ENCODE data around the gene ADGRA3.

The ADGRA3 gene

DNA sequence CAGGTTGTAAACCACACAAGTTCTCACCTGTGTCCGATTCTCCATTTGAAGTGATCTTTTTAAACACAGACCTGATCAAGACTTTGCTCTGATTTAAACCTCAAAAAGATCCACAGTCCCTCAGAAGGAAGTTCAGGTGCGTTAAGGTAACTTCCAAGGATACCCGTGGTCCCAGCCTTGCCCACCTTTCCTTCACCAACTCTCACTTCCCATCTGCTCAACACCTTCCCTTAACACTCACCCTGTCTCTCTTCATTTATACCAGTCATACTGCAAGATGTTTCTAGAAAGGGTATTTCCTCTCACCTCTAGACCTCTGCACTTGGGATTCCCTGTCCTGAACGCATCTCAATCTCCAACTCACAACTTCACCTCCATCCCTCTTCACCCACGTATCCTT is 49.9 kb downstream of the ADGRA3 start:
- H3K4me3 ChIP-seq (ENCODE audit: low read depth, low read length) = no peak overlapping the region
- no peak for TF ChIP-seq ZNF394 (tag by site-specific recombination; IDR thresholded peaks at IDR 0.05; ENCODE audit: borderline replicate concordance)
- TF ChIP-seq, protein P1, sequence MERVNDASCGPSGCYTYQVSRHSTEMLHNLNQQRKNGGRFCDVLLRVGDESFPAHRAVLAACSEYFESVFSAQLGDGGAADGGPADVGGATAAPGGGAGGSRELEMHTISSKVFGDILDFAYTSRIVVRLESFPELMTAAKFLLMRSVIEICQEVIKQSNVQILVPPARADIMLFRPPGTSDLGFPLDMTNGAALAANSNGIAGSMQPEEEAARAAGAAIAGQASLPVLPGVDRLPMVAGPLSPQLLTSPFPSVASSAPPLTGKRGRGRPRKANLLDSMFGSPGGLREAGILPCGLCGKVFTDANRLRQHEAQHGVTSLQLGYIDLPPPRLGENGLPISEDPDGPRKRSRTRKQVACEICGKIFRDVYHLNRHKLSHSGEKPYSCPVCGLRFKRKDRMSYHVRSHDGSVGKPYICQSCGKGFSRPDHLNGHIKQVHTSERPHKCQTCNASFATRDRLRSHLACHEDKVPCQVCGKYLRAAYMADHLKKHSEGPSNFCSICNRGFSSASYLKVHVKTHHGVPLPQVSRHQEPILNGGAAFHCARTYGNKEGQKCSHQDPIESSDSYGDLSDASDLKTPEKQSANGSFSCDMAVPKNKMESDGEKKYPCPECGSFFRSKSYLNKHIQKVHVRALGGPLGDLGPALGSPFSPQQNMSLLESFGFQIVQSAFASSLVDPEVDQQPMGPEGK (tag by site-specific recombination; IDR thresholded peaks at IDR 0.05) = no peak
- TF ChIP-seq ZNF707 (tag by site-specific recombination; IDR thresholded peaks at IDR 0.05) = no peak
- TF ChIP-seq ZNF169 (tag by site-specific recombination; IDR thresholded peaks at IDR 0.05) = no peak
- TF ChIP-seq ZIC2 (tag by site-specific recombination; IDR thresholded peaks at IDR 0.05) = no peak
- TF ChIP-seq, protein P2, sequence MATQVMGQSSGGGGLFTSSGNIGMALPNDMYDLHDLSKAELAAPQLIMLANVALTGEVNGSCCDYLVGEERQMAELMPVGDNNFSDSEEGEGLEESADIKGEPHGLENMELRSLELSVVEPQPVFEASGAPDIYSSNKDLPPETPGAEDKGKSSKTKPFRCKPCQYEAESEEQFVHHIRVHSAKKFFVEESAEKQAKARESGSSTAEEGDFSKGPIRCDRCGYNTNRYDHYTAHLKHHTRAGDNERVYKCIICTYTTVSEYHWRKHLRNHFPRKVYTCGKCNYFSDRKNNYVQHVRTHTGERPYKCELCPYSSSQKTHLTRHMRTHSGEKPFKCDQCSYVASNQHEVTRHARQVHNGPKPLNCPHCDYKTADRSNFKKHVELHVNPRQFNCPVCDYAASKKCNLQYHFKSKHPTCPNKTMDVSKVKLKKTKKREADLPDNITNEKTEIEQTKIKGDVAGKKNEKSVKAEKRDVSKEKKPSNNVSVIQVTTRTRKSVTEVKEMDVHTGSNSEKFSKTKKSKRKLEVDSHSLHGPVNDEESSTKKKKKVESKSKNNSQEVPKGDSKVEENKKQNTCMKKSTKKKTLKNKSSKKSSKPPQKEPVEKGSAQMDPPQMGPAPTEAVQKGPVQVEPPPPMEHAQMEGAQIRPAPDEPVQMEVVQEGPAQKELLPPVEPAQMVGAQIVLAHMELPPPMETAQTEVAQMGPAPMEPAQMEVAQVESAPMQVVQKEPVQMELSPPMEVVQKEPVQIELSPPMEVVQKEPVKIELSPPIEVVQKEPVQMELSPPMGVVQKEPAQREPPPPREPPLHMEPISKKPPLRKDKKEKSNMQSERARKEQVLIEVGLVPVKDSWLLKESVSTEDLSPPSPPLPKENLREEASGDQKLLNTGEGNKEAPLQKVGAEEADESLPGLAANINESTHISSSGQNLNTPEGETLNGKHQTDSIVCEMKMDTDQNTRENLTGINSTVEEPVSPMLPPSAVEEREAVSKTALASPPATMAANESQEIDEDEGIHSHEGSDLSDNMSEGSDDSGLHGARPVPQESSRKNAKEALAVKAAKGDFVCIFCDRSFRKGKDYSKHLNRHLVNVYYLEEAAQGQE (tag by site-specific recombination; IDR thresholded peaks at IDR 0.05) = no peak
- TF ChIP-seq ZNF514 (tag by site-specific recombination; IDR thresholded peaks at IDR 0.05) = no peak
- TF ChIP-seq, protein P3, sequence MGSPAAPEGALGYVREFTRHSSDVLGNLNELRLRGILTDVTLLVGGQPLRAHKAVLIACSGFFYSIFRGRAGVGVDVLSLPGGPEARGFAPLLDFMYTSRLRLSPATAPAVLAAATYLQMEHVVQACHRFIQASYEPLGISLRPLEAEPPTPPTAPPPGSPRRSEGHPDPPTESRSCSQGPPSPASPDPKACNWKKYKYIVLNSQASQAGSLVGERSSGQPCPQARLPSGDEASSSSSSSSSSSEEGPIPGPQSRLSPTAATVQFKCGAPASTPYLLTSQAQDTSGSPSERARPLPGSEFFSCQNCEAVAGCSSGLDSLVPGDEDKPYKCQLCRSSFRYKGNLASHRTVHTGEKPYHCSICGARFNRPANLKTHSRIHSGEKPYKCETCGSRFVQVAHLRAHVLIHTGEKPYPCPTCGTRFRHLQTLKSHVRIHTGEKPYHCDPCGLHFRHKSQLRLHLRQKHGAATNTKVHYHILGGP (tag by site-specific recombination; IDR thresholded peaks at IDR 0.05) = no peak
- TF ChIP-seq, protein P4, sequence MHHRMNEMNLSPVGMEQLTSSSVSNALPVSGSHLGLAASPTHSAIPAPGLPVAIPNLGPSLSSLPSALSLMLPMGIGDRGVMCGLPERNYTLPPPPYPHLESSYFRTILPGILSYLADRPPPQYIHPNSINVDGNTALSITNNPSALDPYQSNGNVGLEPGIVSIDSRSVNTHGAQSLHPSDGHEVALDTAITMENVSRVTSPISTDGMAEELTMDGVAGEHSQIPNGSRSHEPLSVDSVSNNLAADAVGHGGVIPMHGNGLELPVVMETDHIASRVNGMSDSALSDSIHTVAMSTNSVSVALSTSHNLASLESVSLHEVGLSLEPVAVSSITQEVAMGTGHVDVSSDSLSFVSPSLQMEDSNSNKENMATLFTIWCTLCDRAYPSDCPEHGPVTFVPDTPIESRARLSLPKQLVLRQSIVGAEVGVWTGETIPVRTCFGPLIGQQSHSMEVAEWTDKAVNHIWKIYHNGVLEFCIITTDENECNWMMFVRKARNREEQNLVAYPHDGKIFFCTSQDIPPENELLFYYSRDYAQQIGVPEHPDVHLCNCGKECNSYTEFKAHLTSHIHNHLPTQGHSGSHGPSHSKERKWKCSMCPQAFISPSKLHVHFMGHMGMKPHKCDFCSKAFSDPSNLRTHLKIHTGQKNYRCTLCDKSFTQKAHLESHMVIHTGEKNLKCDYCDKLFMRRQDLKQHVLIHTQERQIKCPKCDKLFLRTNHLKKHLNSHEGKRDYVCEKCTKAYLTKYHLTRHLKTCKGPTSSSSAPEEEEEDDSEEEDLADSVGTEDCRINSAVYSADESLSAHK (tag by site-specific recombination; IDR thresholded peaks at IDR 0.05) = no peak
- TF ChIP-seq, protein P5, sequence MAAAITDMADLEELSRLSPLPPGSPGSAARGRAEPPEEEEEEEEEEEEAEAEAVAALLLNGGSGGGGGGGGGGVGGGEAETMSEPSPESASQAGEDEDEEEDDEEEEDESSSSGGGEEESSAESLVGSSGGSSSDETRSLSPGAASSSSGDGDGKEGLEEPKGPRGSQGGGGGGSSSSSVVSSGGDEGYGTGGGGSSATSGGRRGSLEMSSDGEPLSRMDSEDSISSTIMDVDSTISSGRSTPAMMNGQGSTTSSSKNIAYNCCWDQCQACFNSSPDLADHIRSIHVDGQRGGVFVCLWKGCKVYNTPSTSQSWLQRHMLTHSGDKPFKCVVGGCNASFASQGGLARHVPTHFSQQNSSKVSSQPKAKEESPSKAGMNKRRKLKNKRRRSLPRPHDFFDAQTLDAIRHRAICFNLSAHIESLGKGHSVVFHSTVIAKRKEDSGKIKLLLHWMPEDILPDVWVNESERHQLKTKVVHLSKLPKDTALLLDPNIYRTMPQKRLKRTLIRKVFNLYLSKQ (tag by site-specific recombination; IDR thresholded peaks at IDR 0.05; ENCODE audit: borderline replicate concordance) = no peak
- no peak for TF ChIP-seq ZNF24 (tag by site-specific recombination; IDR thresholded peaks at IDR 0.05)
- no peak for TF ChIP-seq ZNF571 (tag by site-specific recombination; IDR thresholded peaks at IDR 0.05)
- TF ChIP-seq HOXC10 (CRISPR knock-in tag; IDR thresholded peaks at IDR 0.05) = no peak
- no peak for TF ChIP-seq ZNF600 (tag by site-specific recombination; IDR thresholded peaks at IDR 0.05)
- no peak for TF ChIP-seq ZNF747 (tag by site-specific recombination; IDR thresholded peaks at IDR 0.05)
- no peak for TF ChIP-seq ZFP37 (tag by site-specific recombination; IDR thresholded peaks at IDR 0.05)
- TF ChIP-seq, protein P6, sequence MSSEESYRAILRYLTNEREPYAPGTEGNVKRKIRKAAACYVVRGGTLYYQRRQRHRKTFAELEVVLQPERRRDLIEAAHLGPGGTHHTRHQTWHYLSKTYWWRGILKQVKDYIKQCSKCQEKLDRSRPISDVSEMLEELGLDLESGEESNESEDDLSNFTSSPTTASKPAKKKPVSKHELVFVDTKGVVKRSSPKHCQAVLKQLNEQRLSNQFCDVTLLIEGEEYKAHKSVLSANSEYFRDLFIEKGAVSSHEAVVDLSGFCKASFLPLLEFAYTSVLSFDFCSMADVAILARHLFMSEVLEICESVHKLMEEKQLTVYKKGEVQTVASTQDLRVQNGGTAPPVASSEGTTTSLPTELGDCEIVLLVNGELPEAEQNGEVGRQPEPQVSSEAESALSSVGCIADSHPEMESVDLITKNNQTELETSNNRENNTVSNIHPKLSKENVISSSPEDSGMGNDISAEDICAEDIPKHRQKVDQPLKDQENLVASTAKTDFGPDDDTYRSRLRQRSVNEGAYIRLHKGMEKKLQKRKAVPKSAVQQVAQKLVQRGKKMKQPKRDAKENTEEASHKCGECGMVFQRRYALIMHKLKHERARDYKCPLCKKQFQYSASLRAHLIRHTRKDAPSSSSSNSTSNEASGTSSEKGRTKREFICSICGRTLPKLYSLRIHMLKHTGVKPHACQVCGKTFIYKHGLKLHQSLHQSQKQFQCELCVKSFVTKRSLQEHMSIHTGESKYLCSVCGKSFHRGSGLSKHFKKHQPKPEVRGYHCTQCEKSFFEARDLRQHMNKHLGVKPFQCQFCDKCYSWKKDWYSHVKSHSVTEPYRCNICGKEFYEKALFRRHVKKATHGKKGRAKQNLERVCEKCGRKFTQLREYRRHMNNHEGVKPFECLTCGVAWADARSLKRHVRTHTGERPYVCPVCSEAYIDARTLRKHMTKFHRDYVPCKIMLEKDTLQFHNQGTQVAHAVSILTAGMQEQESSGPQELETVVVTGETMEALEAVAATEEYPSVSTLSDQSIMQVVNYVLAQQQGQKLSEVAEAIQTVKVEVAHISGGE (tag by site-specific recombination; conservative IDR thresholded peaks at IDR 0.05; ENCODE audit: low read depth) = no peak
- H3K4me1 ChIP-seq (ENCODE audit: control insufficient read depth, insufficient read depth, low read length) = no peaks in the 10 kb centered on the region
- ChIA-PET POLR2A (no interaction called here), CTCF (no interaction called here)
- no peak overlapping the region for H3K27ac ChIP-seq (ENCODE audit: extremely low read depth, low read depth, low read length)
- no peaks in the 10 kb centered on the region for H3K9me3 ChIP-seq (ENCODE audit: control insufficient read depth, insufficient read depth, low read depth, low read length)
- peaks cover 0 to 9% of the 10 kb centered on the region in 2 experiments; a peak in 2 of 3 replicates for H3K36me3 ChIP-seq (ENCODE audit: control insufficient read depth in 2 of 2, insufficient read depth in 1 of 2, low read length in 2 of 2)

All from HEK293 (cell line).